ENCODE results near the gene PEX14. TPM values are rescaled to one million over a fixed set of nuclear protein-coding genes. Genes with fewer than 3 reads are reported as not detected.

PEX14 gene
- total and polyA plus RNA-seq, 10 of the 15 experiments (the other 5 are each of a cell fraction or from before 2014, with no cell fraction given), result 1.4 to 23.2 (median 12.0) TPM

- TF ChIP-seq, protein P1, sequence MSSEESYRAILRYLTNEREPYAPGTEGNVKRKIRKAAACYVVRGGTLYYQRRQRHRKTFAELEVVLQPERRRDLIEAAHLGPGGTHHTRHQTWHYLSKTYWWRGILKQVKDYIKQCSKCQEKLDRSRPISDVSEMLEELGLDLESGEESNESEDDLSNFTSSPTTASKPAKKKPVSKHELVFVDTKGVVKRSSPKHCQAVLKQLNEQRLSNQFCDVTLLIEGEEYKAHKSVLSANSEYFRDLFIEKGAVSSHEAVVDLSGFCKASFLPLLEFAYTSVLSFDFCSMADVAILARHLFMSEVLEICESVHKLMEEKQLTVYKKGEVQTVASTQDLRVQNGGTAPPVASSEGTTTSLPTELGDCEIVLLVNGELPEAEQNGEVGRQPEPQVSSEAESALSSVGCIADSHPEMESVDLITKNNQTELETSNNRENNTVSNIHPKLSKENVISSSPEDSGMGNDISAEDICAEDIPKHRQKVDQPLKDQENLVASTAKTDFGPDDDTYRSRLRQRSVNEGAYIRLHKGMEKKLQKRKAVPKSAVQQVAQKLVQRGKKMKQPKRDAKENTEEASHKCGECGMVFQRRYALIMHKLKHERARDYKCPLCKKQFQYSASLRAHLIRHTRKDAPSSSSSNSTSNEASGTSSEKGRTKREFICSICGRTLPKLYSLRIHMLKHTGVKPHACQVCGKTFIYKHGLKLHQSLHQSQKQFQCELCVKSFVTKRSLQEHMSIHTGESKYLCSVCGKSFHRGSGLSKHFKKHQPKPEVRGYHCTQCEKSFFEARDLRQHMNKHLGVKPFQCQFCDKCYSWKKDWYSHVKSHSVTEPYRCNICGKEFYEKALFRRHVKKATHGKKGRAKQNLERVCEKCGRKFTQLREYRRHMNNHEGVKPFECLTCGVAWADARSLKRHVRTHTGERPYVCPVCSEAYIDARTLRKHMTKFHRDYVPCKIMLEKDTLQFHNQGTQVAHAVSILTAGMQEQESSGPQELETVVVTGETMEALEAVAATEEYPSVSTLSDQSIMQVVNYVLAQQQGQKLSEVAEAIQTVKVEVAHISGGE (CRISPR knock-in tag; IDR thresholded peaks at IDR 0.05), result no peak
- TF ChIP-seq IKZF2 (IDR thresholded peaks at IDR 0.05), result no peak
- TF ChIP-seq NR2C1 (IDR thresholded peaks at IDR 0.05), result no peak
- no peak for TF ChIP-seq SREBF1 (IDR thresholded peaks at IDR 0.05; ENCODE audit: low read length)
- TF ChIP-seq CREB1 (IDR thresholded peaks at IDR 0.05; ENCODE audit: low read depth), result no peak
- no peak for TF ChIP-seq ATF3 (IDR thresholded peaks at IDR 0.05; ENCODE audit: borderline replicate concordance, extremely low read depth, low read depth, low read length)
- TF ChIP-seq, protein P2, sequence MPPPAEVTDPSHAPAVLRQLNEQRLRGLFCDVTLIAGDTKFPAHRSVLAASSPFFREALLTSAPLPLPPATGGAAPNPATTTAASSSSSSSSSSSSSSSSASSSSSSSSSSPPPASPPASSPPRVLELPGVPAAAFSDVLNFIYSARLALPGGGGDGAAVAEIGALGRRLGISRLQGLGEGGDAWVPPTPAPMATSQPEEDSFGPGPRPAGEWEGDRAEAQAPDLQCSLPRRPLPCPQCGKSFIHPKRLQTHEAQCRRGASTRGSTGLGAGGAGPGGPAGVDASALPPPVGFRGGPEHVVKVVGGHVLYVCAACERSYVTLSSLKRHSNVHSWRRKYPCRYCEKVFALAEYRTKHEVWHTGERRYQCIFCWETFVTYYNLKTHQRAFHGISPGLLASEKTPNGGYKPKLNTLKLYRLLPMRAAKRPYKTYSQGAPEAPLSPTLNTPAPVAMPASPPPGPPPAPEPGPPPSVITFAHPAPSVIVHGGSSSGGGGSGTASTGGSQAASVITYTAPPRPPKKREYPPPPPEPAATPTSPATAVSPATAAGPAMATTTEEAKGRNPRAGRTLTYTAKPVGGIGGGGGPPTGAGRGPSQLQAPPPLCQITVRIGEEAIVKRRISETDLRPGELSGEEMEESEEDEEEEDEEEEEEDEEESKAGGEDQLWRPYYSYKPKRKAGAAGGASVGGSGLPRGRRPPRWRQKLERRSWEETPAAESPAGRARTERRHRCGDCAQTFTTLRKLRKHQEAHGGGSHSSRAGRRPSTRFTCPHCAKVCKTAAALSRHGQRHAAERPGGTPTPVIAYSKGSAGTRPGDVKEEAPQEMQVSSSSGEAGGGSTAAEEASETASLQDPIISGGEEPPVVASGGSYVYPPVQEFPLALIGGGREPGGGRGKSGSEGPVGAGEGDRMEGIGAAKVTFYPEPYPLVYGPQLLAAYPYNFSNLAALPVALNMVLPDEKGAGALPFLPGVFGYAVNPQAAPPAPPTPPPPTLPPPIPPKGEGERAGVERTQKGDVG (CRISPR knock-in tag; IDR thresholded peaks at IDR 0.05), result no peak
Measured at GRCh38 chr1:10450836-10451235, 23.9 kb upstream of the PEX14 start (continued).
